NCI-H1930 (cell line): Measurements from ENCODE around the gene AMER2.
"Not testable (repeated sequence)": the region's sequence is repeated elsewhere in the genome, so short reads cannot be mapped to it uniquely, and the experiment has no call there.

Source experiments
- DNase-seq, 2 experiments: peaks; one replicate each; lab custom pipeline; 2025; lab: John Stamatoyannopoulos, UW

Gene AMER2

DNA sequence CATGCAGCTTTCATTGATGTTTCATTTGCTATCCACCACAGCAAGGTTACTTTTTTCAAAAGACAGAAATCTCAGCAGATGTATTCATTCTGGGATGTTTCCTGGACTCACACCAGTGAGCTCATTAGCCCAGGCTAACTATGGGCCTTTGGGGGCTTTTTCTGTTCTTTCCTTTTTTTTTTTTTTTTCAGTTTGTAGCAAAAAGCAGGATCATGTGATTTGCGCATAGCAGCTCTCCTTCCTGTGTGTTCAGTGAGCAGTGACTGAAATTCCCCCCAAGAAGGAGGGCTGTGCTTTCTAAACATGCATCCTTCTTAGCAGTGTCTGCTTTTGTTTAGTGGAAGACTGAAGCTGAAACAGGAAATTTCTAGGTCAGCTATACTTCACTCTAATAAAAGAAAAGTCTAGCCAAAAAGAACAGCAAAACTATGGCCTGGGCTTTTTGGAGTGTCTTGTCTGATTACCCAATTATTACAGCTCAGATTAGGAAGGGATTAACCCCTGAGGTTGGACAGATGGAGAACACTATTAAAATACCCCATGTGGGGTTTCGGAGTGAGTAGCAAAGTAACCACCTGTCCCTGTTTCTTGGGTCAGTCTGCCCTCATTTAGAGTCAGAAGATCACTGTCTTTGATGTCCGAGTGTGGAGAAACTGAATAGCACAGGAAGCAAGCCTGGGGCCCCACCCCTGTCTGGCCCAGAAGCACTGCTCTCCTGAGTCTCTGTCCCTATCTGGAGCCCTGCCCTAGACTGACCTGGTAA, 8.9 kb upstream of the AMER2 start:
- DNase-seq = no peak

DNA sequence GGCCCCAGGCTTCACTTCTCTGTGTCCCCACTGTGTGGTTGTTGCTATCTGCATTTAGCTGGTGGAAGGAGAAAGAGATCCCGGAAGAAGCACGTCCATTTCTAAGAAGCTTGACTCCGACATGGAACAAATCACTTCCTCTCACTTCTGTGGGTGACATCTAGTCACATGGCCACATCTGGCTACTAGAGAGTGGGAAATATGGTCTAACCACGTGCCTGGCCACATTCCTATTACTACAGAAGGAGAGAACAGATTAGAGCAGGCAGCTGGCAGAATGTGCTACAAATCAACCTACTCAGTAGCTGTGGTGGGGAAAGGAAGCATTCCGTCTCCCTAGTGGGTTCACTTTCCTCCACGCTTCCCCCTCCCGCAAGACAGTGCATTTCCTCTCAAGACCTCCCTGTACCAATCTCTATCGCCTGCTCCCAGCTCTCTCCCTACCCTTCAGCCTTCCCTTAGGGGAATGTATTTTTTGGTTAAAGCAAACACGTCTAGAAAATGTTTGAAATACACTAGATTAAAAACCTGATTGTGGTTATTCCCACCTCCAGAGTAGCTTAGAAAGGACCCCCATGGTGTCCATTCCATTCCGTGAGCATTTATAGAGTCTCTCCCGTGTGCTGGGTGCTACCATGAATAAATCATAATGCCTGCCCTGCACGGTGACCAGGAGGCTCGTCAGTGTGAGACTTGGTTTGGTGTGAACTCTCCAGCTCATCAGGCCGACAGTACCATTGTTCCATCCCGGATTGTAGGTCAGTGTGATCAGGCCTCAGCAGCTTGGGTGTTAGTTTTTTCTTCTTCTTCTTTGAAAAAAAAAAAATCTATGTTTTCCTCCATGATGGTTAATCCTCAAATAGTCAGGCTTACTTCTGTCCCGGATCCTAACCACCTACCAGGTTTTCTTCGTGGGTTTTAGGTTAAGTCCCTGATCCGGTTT, 8.0 kb upstream of the AMER2 start:
- no peak for DNase-seq

DNA sequence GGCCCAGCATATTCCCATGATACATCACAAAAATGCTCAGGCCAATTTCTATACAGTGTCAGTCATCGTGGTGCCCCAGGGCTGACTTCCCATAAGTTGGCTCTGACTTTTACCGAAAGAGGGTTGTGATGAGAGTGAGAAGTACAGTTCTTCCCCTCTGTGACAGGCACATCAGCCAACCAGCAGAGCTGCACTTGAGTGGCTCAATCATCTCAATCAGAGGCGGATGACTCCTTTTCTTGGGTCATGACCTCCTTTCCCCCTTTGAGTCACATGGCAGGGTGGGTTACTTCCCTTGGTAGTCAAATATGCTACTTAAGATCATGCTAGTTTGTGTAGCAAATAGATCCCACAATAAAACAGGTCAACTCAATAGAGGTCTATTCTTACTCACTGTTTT, 6.9 kb upstream of the AMER2 start:
- DNase-seq = no peak

DNA sequence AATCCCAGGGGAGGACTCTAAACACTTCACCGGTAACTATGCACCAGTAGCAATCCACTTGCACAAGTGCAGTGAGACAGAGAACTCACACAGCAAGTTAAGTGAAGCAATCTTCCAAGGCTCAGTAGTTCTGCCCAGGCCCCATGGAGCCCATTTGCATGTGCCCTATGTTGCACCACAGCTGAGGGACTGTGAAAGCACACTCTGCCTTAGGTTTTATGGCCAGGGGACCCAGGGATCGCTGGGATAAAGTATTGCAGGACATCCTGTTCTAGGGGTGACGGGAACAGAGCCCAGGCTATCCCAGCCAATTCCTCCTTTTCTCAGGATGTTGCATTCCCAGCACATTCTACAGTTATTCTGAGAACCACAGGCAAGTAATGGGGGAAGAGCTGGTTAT, 6.0 kb upstream of the AMER2 start:
- no peak for DNase-seq

DNA sequence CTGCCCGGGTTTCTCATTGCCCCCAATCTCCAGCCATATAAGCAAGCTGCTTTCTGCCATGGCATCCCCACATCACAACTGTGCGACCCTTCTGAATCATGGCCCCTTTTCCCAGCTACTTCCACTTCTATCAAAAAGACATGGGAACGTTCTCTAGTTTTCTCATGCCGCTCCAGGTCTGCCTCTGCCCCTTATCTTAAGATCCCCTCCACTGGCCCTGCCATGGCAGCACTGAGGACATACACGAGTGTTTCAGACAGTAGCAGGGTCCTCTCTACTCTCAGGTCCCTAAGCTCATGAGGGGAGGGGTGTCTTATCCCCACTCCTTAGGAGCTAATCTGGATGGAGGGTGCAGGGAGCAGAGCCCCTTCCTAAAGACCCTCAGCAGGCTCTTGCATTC, 5.5 kb upstream of the AMER2 start:
- DNase-seq = no peak

DNA sequence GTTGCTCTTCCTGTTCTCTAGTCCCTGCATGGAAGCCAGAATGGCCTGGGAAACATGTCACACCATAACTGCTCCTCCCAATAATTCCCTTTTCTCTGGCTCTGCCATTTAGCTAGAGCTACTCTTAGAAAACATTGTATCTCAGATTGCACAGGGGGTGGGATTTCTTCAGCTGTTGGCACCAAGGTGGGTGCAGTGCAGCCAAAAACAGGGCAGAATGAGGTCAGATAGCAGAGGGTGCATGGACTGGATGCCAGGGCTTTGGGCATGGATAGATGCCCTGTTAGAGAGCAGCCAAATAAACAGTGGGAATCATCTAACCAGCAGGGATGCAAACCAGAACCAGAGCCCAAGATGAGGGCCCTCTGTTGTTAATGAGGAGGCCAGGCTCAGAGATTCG, 4.9 kb upstream of the AMER2 start:
- DNase-seq = no peak

DNA sequence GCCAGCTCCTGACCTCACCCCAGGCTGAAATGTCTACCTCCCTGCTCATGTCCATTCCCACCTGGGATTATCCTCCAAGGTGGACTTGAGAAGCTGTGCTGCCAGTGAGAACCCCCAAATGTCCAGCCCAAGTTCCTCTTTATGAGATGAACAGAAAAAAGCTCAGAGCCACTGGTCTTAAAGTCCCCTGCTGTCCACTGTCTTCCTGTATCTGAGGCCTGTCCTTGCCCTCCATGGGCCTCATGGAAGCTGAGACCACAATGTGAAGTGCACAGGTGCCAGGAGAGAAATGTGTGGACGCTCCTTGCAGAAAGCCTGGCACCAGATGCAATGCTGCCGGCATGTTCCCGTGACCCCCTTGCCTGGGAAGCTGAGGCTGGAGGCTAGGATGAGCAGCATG, 3.3 kb upstream of the AMER2 start:
- no peak for DNase-seq

DNA sequence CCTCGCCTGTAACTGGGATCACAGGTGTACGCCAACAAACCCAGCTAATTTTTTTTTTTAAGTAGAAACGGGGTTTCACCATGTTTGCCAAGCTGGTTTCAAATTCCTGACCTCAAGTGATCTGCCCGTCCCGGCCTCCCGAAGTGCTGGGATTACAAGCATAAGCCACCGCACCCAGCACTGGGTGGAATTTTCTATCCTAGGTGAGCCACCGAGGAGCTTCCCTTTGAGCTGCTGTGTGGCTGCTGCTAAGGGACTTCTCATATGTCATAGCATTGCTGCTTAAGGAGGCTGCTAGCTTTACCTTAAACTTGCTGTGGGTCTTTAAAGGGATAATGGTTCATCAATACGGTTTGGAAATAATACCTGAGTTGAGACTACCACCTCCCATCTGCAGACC, 2.9 kb upstream of the AMER2 start:
- DNase-seq = no peak

DNA sequence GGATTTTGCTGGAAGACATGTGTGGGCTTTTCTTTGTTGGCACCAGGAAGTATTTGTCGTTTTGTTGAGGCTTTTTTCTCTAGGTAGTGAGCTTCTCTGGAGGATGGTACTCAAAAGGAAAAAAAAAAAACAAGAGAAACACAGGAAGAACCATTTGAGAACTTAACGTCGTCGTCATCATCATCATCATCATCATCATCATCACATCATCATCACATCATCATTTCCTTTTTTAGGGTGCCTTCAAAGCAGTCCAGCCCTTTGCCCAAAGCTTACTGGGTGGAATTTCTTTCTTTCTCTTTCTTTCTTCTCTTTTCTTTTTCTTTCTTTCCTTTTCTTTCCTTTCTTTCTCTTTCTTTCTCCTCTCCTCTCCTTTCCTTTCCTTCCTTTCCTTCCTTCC, 2.2 kb upstream of the AMER2 start:
- DNase-seq = no peak

DNA sequence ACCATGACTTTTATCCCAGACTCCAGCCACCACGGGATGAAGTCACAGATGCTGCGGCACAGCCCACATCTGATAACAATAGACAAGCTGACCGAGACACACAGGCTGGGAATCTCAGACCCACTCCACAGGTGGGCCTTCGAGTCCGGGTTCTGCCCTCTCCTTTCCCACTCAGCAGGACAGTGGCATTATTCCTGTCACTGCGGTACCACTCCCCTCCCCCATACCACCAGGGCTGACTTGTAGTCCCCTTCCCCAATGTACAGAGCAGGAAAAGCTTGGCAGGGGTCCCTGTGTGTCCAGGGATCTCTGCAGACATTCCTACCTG, 179 bp upstream of the AMER2 start:
- DNase-seq = no peak

DNA sequence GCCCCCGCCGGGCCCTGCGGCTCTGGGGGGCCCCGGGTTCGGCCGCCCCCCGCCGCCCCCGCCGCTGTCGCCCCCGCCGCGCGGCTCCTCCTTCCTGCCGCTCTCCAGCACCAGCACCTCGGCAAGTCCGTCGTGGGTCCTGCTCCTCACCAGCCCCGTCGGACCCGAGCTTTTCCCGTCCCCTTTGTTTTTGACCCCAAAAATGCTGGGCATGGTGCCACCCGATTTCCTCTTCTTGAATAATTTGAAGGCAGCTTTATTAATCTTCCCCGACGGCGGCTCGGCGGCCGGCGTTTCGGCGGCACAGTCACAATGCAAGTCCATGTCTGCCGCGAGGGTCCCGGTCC, 945 bp downstream of the AMER2 start:
- no peak for DNase-seq

DNA sequence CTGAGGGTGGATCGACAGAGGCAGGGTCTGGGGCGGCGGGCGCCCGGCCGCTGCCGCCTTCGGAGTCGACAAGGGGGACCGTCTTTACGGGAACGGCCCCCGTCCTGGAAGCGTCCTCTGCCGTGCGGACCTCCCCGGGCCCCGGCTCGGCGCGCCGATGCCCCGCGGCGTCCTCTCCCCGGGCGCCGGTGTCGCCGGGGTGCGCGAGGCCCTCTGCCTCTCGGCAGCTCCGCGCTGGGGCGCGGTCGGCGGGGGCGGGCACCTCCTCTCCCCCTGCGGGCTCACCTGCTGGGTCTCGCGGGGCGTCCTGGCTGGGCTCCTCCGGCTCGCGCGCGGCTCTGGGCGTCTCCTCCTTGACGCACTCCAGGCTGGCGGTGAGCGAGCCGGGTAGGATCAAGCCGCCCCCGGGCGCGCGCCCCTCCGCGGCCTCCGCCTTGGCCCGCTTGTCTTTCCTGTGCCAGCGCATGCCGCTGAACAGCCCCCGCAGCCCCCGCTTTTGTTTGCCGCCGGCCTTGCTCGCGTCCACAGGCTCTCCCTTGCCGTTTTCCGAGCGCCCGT, 1.5 kb downstream of the AMER2 start:
- peak in 1 of 2 experiments; percentile 22 for DNase-seq

DNA sequence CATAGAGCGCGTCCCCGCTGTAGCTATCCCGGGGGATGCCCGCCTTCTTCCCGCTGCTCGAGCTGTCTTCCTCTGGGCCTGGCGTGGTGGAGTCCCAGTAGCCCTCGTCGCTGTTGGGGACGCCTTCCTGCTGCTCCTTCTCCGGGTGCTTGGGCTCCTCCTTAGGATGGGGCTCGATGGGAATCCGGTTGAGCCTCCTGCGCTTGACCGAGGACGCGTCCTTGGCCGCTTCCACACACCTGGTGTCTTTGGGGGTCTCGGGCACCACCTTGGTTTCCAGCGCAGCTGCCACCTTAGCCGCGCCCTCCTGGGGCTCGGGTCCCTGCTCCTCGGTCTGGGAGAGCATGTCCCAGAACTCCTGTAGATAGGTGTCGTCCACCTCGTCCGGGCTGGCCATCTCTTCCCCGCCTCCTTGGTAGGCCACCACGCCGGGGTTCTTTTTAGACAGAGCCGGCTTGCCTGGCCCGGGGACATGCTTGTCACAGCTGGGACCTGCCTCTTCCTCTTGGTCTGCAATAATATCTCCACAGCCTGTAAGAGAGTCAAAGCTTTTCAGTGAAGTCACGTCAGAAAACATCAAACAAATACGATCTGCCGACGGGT, 2.0 kb downstream of the AMER2 start:
- no peak for DNase-seq

DNA sequence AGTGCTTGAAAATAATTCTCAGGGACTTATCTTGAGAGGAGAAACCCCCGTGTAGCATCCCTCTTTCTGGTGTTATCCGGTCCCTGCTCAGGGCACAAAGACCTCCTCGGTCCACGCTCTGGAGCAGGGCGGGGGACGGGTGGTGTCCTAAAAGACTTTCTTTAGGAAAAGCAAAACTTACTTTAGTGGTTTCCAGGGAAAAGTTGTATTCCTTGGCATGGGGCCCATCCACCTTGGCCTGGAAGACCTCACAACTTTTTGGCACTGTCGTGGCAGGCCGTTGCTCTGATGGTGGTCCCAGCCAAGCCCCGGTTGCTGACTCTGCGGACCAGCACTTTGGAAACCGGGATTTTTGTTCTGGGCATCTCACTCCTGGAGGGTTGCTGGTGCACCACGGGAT, 2.7 kb downstream of the AMER2 start:
- no peak for DNase-seq

DNA sequence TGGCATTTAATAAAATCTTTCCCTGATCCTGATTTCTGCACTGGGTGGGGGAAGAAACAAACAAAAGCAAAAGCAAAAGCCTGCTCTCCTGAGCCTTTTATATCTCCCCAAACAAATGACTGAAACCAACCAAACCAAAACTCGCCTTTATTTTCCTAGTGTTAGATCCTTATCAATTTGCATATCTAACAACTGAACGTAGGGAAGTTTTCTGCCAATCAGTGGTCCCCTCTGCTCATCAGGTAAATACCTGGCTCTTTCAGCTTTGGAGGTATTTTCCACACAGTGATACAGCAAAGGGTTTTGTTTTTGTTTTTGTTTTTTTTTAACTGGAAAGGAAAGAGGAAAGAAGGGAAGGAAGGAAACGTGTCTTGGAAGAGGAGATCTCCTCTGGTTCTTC, 3.3 kb downstream of the AMER2 start:
- DNase-seq = no peak

DNA sequence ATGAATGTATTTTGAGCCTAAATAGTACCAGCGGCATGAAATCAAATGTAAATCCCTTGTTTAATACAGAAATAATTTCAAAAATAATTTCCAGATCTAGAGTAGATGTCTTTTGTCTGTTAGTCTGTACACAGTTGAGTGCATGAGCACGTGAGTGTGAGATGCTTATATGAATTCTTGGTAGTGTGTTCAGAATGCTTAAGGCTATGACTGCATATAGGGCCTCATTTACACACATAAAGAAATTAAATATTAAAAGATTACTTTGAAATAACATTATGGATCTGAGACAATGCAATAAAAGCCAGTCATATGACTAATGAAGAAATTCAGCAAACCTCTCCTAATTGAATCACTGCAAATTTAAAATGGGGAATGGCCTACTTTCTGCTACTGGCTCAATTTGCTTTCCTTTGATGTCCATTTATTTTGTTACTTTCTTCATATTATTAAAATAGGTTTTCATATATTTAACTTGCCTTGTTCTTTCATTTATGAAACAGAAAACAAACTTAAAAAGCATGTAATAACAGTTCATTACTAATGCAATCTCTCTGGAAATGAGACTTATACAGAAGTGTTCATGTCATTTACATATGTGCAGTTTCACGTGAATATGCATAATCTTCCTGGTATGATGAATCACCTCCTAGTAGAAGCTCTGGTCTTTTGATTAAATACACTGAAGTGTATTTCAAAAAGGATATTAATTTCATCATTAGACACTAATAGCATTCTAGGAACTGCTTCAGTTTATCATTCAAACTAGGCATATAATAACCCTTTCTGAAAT, 4.5 kb downstream of the AMER2 start:
- DNase-seq = no peak

DNA sequence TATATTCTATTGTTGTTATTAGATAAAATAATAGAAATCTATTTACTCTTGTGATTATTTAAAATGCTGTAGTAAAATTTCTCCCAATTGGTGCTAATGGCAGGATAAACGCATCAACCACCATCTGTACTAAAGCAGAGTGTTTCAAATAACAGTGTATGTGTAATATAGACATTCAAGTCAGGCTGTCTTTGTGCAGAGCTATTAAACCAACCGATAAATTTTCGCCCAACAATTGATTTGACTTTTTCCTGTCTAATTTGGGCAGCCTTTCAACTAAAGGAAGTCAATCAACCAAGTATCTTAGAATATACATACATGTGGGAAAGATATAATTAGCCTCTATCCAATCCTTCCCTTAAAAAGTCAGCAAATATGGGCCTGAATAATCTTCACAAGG, 5.8 kb downstream of the AMER2 start:
- peak in 1 of 2 experiments; percentile 29 for DNase-seq

DNA sequence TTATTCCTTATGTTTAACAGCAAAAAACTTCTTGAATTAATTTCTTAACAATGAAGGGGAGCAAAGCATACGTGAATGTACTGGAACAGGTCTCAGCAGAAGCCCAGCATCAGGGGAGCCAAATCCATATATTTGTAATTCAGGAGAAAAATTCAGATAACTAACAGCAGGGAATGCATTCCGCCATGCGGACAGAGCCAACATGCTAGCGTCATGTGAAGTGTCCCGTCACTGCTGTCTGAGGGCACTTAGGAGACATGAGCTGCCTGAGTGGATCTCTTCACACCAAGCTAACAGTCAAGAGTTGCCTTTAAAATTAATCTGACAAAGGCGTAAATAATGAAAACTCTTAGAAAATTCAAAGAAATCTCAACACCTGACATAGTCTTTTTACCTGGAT, 6.4 kb downstream of the AMER2 start:
- no peak for DNase-seq

DNA sequence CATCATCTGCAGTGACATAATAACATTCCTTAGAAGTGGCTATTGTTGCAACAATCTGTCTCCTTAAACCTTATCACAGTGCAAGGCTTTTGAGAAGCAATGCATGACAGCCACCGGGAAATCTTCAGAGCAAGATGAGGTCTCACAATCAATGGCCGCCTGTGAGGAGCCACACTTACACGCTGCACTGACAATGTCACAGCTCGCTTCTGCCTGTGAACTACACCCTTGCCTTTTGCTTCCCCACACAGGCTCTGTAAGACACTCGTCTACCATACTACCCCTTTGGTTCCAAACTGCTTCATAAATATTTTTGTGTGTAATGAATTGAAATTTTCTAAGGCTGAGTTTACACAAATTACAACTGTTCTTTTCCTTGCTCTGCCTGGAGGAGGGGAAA, 6.9 kb downstream of the AMER2 start:
- not testable (repeated sequence) for DNase-seq

DNA sequence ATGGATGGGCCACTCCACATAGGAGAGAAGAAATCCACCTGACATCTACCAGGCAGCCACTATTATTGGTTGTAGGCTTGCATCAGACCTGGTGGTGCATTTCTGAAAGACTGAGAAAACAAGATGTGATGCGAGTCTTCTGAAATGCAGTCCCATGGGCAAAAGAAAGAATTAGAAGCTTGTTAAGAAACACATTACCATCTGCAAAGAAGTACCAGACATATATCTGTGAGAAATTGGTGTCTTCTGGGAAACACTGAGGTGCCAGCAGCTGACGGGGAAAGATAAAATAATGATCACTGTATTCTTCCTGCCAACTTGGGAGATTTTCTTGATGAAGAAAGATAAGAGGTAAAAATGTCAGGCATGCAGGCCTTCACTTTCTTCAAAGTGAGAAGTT, 14.4 kb downstream of the AMER2 start:
- DNase-seq = no peak

DNA sequence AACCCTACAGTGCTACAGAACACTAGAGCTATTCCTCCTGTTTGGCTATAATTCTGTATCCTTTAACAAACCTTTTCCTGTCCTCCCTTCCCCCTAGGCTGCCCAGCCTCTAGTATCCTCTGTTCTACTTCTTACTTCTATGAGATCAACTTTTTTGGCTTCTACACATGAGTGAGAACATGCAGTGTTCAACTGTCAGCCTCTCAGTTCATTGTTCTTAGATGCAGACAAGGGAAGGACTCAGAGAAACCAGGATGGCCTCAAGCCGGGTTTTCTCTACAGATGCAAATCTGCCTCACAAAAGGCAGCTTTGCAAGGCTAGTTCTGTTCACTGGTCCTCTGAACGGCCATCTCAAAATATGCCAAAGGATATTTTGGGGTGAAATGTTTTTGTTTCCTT, 18.4 kb downstream of the AMER2 start:
- DNase-seq = no peak

DNA sequence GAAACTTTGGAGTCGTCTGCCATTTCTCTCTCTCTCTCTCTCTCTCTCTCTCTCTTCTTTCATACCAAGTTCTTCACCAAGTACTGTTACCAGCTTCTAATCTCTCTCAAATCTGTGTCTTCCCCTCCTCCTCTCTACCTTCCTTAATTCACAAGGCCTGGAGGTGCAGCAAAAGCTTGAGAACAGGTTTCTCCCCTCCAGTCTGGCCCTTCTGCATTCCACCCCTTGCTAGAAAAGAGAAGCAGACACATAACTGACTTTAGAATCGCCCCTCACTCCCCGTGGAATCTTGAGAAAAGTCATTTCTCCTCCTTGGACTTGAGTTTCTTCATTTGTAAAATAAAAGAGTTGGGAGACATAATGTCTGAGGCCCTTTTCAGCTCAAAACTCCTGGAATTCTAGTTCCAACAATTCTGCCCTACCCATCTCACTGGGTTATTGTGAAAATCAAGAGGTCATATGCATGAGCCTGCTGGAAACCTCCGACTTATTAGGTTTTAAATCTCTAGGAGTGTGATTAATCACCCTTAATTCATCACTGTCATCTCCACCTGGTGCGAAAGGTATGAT, 20.4 kb downstream of the AMER2 start:
- DNase-seq = no peak
